PC-3 (cell line): ENCODE data around the gene PAWR. TPM values are rescaled to one million over a fixed set of nuclear protein-coding genes. Genes with fewer than 3 reads are reported as not detected.
A peak's percentile ranks its signal among the peaks of the same experiment; 100 is the strongest.

Experiments
- ATAC-seq: fragments of 200-7000 bp; cut with Tn5 transposase; 2 replicates; pipeline ENCODE4 v1.9.1; 2020; ENCODE audit warnings: mild to moderate bottlenecking, moderate library complexity
- BruUV-seq: library from RNA; stranded (reverse); fragments of 400-500 nt; replicated peaks from 2 replicates; lab custom pipeline; 2021; lab: Mats Ljungman, UMichigan
- CTCF ChIA-PET: fragments of 300-600 bp; sonication (Branson Sonifier 250); formaldehyde crosslinking; loops from one replicate; lab custom pipeline; 2022; ENCODE audit warnings: antibody characterized with exemption; lab: Charles Lee
- POLR2A ChIA-PET: fragments of 300-600 bp; sonication (Branson Sonifier 250); formaldehyde crosslinking; loops from one replicate; lab custom pipeline; 2022; ENCODE audit warnings: antibody characterized with exemption; ENCODE audit not compliant: unreplicated experiment; lab: Charles Lee
- DNase-seq: peaks from one replicate; pipeline ENCODE4 v3.0.0-alpha.2; 2015
- H2AFZ ChIP-seq: fragments of 300-600 bp; sonication (generic); 2 replicates; pipeline ENCODE4 v1.6.0; 2016; ENCODE audit warnings: antibody characterized with exemption, low read length
- H3F3A ChIP-seq: fragments of 300-600 bp; sonication (generic); one replicate; pipeline ENCODE4 v1.6.0; 2017; ENCODE audit warnings: antibody characterized with exemption, low read length, control low read depth, mild to moderate bottlenecking; ENCODE audit not compliant: unreplicated experiment
- H3K27ac ChIP-seq: fragments of 300-600 bp; sonication (generic); 2 replicates; pipeline ENCODE4 v1.5.1; 2016; ENCODE audit warnings: mild to moderate bottlenecking, low read length
- H3K27me3 ChIP-seq: fragments of 300-600 bp; sonication (generic); 2 replicates; pipeline ENCODE4 v1.6.1; 2016; ENCODE audit warnings: low read length, mixed read lengths
- H3K36me3 ChIP-seq: fragments of 300-600 bp; sonication (generic); 2 replicates; pipeline ENCODE4 v1.6.1; 2016; ENCODE audit warnings: low read depth, mixed run types, low read length, mixed read lengths
- H3K4me1 ChIP-seq: fragments of 300-600 bp; sonication (generic); 2 replicates; pipeline ENCODE4 v1.5.1; 2016; ENCODE audit warnings: low read length; ENCODE audit not compliant: insufficient read depth
- H3K4me2 ChIP-seq: fragments of 300-600 bp; sonication (generic); 2 replicates; pipeline ENCODE4 v1.6.0; 2016; ENCODE audit warnings: low read length
- H3K4me3 ChIP-seq: fragments of 300-600 bp; sonication (generic); 2 replicates; pipeline ENCODE4 v1.5.1; 2016; ENCODE audit warnings: mild to moderate bottlenecking, low read length, mixed read lengths
- H3K79me2 ChIP-seq: fragments of 300-600 bp; sonication (generic); 2 replicates; pipeline ENCODE4 v1.6.1; 2017; ENCODE audit warnings: low read length, mixed read lengths
- H3K9ac ChIP-seq: fragments of 300-600 bp; sonication (generic); 2 replicates; pipeline ENCODE4 v1.6.0; 2016; ENCODE audit warnings: mild to moderate bottlenecking, low read length
- H3K9me2 ChIP-seq: fragments of 300-600 bp; sonication (generic); replicated peaks from 2 replicates; pipeline ENCODE4 v1.6.1; 2016; ENCODE audit warnings: mixed run types, low read length, mixed read lengths
- H3K9me3 ChIP-seq: fragments of 300-600 bp; sonication (generic); 2 replicates; pipeline ENCODE4 v1.6.1; 2016; ENCODE audit warnings: low read length, mixed read lengths
- H4K20me1 ChIP-seq: fragments of 300-600 bp; sonication (generic); 2 replicates; pipeline ENCODE4 v1.6.1; 2016; ENCODE audit warnings: low read length, mixed read lengths
- EZH2 ChIP-seq: fragments of 300-600 bp; sonication (generic); IDR thresholded peaks from one replicate; pipeline ENCODE4 v1.6.1; 2017; ENCODE audit warnings: antibody characterized with exemption, mild to moderate bottlenecking, low read length; ENCODE audit not compliant: unreplicated experiment
- EZH2phosphoT487 ChIP-seq: fragments of 300-600 bp; sonication (generic); IDR thresholded peaks from 2 replicates; pipeline ENCODE4 v1.6.1; 2018; ENCODE audit warnings: mild to moderate bottlenecking, antibody characterized with exemption, low read length, borderline replicate concordance
- intact Hi-C: fragments of 100-400 bp; cut with micrococcal nuclease; formaldehyde crosslinking; loops from 2 replicates; pipeline ENCODE4 v1.9.0; 2023
- total RNA-seq: library from RNA; depleted of rRNA; stranded (reverse); fragments of >200 nt; gene quantifications from 2 replicates; pipeline ENCODE4 v1.2.3, GENCODE V29; 2014
- TF ChIP-seq, protein P1 (sequence below): fragments of 300-600 bp; sonication (generic); conservative IDR thresholded peaks from 2 replicates; pipeline ENCODE4 v1.5.1; 2017; ENCODE audit warnings: antibody characterized with exemption, low read depth, mild to moderate bottlenecking, low read length

PAWR gene
- total RNA-seq, 1 experiment from 2014 or later = 141 TPM

DNA sequence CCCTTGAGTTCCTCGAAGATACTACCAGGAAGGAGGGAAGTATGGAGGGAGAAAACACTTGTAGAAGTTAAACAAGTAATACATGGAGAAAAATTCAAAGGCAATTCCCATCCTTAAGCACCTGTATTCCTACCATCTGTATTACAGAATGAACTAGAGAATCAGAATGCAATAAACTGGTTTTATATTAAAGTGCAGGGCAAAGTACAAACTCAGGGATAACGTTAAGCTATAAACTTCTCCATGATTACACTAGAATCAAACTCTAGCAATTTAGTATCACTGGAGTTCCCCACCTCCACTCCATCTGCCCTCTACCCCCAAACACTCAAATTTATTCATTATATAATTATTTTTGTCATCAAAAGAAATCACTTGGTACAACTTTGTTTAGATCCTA, 13.1 kb downstream of the PAWR start:
- no peak for ATAC-seq
- BruUV-seq = no TSS peak
- H3K9me3 ChIP-seq = no peaks in the 10 kb centered on the region
- H3K9ac ChIP-seq = no peak overlapping the region
- no peaks in the 10 kb centered on the region for H3F3A ChIP-seq
- no peak overlapping the region for H3K4me3 ChIP-seq
- peaks cover 50% of the 10 kb centered on the region for H4K20me1 ChIP-seq
- no peak for DNase-seq
- peaks cover 38% of the 10 kb centered on the region for H3K4me1 ChIP-seq
- H3K36me3 ChIP-seq = peaks cover 5% of the 10 kb centered on the region; the same call in 1 of the 2 replicates
- H3K27ac ChIP-seq = no peak overlapping the region
- no peak overlapping the region for H3K4me2 ChIP-seq
- intact Hi-C loops = no loop called here
- no peaks in the 10 kb centered on the region for H3K27me3 ChIP-seq
- CTCF ChIA-PET = no interaction called here
- TF ChIP-seq EZH2phosphoT487 (no peak), EZH2 (no peak)
- TF ChIP-seq, protein P1, sequence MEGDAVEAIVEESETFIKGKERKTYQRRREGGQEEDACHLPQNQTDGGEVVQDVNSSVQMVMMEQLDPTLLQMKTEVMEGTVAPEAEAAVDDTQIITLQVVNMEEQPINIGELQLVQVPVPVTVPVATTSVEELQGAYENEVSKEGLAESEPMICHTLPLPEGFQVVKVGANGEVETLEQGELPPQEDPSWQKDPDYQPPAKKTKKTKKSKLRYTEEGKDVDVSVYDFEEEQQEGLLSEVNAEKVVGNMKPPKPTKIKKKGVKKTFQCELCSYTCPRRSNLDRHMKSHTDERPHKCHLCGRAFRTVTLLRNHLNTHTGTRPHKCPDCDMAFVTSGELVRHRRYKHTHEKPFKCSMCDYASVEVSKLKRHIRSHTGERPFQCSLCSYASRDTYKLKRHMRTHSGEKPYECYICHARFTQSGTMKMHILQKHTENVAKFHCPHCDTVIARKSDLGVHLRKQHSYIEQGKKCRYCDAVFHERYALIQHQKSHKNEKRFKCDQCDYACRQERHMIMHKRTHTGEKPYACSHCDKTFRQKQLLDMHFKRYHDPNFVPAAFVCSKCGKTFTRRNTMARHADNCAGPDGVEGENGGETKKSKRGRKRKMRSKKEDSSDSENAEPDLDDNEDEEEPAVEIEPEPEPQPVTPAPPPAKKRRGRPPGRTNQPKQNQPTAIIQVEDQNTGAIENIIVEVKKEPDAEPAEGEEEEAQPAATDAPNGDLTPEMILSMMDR = no peak
- H3K79me2 ChIP-seq = peaks cover 95% of the 10 kb centered on the region
- H2AFZ ChIP-seq = no peak overlapping the region
- H3K9me2 ChIP-seq = no peaks in the 10 kb centered on the region
- POLR2A ChIA-PET = no interaction called here

DNA sequence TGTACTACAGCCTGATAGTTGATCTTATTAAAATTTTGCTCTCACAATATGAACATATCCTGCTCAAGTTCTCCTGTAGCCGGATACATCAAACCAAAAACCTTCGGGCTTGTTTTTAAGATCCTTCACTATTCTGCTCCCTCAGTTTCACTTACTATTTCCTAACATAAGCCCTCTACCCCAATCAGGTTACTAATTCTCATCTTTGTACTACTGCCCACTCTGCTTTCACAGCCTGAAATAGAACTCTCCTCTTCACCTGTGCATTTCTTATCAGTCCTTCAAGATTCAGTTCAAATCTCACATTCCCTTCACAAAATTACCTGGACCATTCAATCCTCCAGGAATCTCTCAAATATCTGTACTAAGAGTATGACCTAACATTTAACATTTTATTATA, 14.2 kb downstream of the PAWR start:
- H3F3A ChIP-seq = no peaks in the 10 kb centered on the region
- no peak overlapping the region for H3K4me3 ChIP-seq
- peaks cover 95% of the 10 kb centered on the region for H3K79me2 ChIP-seq
- intact Hi-C loops = no loop called here
- H4K20me1 ChIP-seq = peaks cover 39% of the 10 kb centered on the region
- no peak overlapping the region for H3K4me2 ChIP-seq
- no peaks in the 10 kb centered on the region for H3K9me2 ChIP-seq
- TF ChIP-seq, protein P1 = no peak
- H3K27ac ChIP-seq = no peak overlapping the region
- POLR2A ChIA-PET = no interaction called here
- DNase-seq = no peak
- no TSS peak for BruUV-seq
- H3K27me3 ChIP-seq = no peaks in the 10 kb centered on the region
- ATAC-seq = no peak
- H3K9me3 ChIP-seq = no peaks in the 10 kb centered on the region
- peaks cover 28% of the 10 kb centered on the region for H3K4me1 ChIP-seq
- H3K9ac ChIP-seq = no peak overlapping the region
- CTCF ChIA-PET = no interaction called here
- H2AFZ ChIP-seq = no peak overlapping the region
- H3K36me3 ChIP-seq = peaks cover 5% of the 10 kb centered on the region; the same call in 1 of the 2 replicates

DNA sequence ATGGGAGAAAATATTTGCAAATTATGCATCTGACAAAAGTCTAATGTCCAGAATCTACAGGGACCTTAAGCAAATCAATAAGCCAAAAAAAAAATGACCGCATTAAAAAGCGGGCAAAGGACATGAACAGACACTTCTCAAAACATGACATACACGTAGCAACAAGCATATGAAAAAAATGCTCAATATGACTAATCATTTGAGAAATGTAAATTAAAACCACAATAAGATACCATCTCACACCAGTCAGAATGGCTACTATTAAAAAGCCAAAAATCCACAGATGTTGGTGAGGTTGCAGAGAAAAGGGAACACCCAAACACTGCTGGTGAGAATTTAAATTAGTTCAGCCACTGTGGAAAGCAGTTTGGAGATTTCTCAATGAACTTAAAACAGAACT, 16.1 kb downstream of the PAWR start:
- H3F3A ChIP-seq = no peaks in the 10 kb centered on the region
- H2AFZ ChIP-seq = no peak overlapping the region
- peak overlapping the region; percentile 33; the same call in 1 of the 2 replicates for H3K27ac ChIP-seq
- H3K4me2 ChIP-seq = 0 out of 2 replicates have a peak overlapping the region, but pooled peaks have one; percentile 8
- ChIA-PET POLR2A (no interaction called here), CTCF (no interaction called here)
- peaks cover 20% of the 10 kb centered on the region for H3K4me1 ChIP-seq
- ATAC-seq (peak; percentile 71), DNase-seq (peak; percentile 81)
- no TSS peak for BruUV-seq
- no peaks in the 10 kb centered on the region for H3K27me3 ChIP-seq
- H3K4me3 ChIP-seq = no peak overlapping the region
- H3K79me2 ChIP-seq = peaks cover 100% of the 10 kb centered on the region
- H3K9me3 ChIP-seq = no peaks in the 10 kb centered on the region
- intact Hi-C loops = no loop called here
- TF ChIP-seq EZH2phosphoT487 (no peak), EZH2 (no peak)
- TF ChIP-seq, protein P1 = no peak
- H3K9me2 ChIP-seq = no peaks in the 10 kb centered on the region
- H3K36me3 ChIP-seq = peaks cover 5% of the 10 kb centered on the region; the same call in 1 of the 2 replicates
- no peak overlapping the region for H3K9ac ChIP-seq
- H4K20me1 ChIP-seq = peaks cover 26% of the 10 kb centered on the region
